HepG2 (cell line): ENCODE measurements around the gene WWTR1. TPM values are rescaled to one million over a fixed set of nuclear protein-coding genes. Genes with fewer than 3 reads are reported as not detected.

Source experiments
- BCL6 ChIP-seq: IDR thresholded peaks from 2 replicates; pipeline ENCODE4 v1.6.1; 2016; ENCODE audit warnings: missing genetic modification reagents, missing compliant biosample characterization
- CENPT ChIP-seq: sonication (generic); formaldehyde crosslinking; IDR thresholded peaks from 2 replicates; pipeline ENCODE4 v1.8.0; 2022; ENCODE audit warnings: low read depth, mild to moderate bottlenecking, moderate library complexity, missing genetic modification reagents
- FOXA1 ChIP-seq, 2 experiments: fragments of 450-650 bp in 1 of 2; sonication (generic) in 1 of 2; formaldehyde crosslinking in 1 of 2; IDR thresholded peaks; 2 replicates each; pipeline versions ENCODE4 v1.4.0 to v1.6.1; 2016 to 2020; ENCODE audit warnings: missing genetic modification reagents in 1 of 2
- GABPB1 ChIP-seq: IDR thresholded peaks from 2 replicates; pipeline ENCODE4 v1.6.1; 2016; ENCODE audit warnings: mild to moderate bottlenecking, missing genetic modification reagents, moderate library complexity, missing compliant biosample characterization
- KLF6 ChIP-seq: IDR thresholded peaks from 2 replicates; pipeline ENCODE4 v1.8.0; 2016; ENCODE audit warnings: missing biosample characterization, missing genetic modification reagents
- MTF2 ChIP-seq: sonication (generic); formaldehyde crosslinking; IDR thresholded peaks from 2 replicates; pipeline ENCODE4 v1.5.0; 2020; ENCODE audit warnings: missing genetic modification reagents, borderline replicate concordance
- MXI1 ChIP-seq: IDR thresholded peaks from 3 replicates; pipeline ENCODE4 v1.6.1; 2012; ENCODE audit warnings: low read depth, low read length, inconsistent platforms, borderline replicate concordance
- NFE2L1 ChIP-seq: sonication (generic); formaldehyde crosslinking; IDR thresholded peaks from 2 replicates; pipeline ENCODE4 v1.4.0; 2020; ENCODE audit warnings: missing genetic modification reagents, mild to moderate bottlenecking, borderline replicate concordance
- POLR2AphosphoS5 ChIP-seq: IDR thresholded peaks from 2 replicates; pipeline ENCODE4 v1.6.1; 2012; ENCODE audit warnings: low read depth, low read length
- RNF2 ChIP-seq: fragments of 450-650 bp; conservative IDR thresholded peaks from 2 replicates; pipeline ENCODE4 v1.6.1; 2016; ENCODE audit warnings: low read depth
- RXRA ChIP-seq: sonication (generic); formaldehyde crosslinking; IDR thresholded peaks from 2 replicates; pipeline ENCODE4 v1.5.1; 2020; ENCODE audit warnings: missing genetic modification reagents
- SALL1 ChIP-seq: sonication (generic); formaldehyde crosslinking; IDR thresholded peaks from 2 replicates; pipeline ENCODE4 v1.8.0; 2022; ENCODE audit warnings: mild to moderate bottlenecking, missing genetic modification reagents
- SMARCE1 ChIP-seq: fragments of 450-650 bp; IDR thresholded peaks from 2 replicates; pipeline ENCODE4 v1.6.1; 2017; ENCODE audit warnings: borderline replicate concordance
- TCF7 ChIP-seq: sonication (generic); IDR thresholded peaks from 2 replicates; pipeline ENCODE4 v1.6.1; 2016; ENCODE audit warnings: antibody characterized with exemption, low read depth
- TGIF2 ChIP-seq: IDR thresholded peaks from 2 replicates; pipeline ENCODE4 v1.6.1; 2016; ENCODE audit warnings: control low read depth, missing compliant biosample characterization
- TMF1 ChIP-seq: sonication (generic); formaldehyde crosslinking; IDR thresholded peaks from 2 replicates; pipeline ENCODE4 v1.8.1; 2022; ENCODE audit warnings: low read depth, missing genetic modification reagents
- ZBTB20 ChIP-seq: sonication (generic); formaldehyde crosslinking; IDR thresholded peaks from 2 replicates; pipeline ENCODE4 v1.8.1; 2023; ENCODE audit warnings: missing genetic modification reagents, low read depth, mild to moderate bottlenecking, borderline replicate concordance
- ZMAT3 ChIP-seq: sonication (generic); formaldehyde crosslinking; conservative IDR thresholded peaks from 2 replicates; pipeline ENCODE4 v1.7.0; 2021; ENCODE audit warnings: missing genetic modification reagents
- ZNF343 ChIP-seq: sonication (generic); formaldehyde crosslinking; IDR thresholded peaks from 2 replicates; pipeline ENCODE4 v1.4.0; 2020; ENCODE audit warnings: mild to moderate bottlenecking, missing genetic modification reagents
- ZNF598 ChIP-seq: sonication (generic); formaldehyde crosslinking; IDR thresholded peaks from 2 replicates; pipeline ENCODE4 v1.5.1; 2020; ENCODE audit warnings: mild to moderate bottlenecking, missing genetic modification reagents, borderline replicate concordance
- ZNF678 ChIP-seq: sonication (generic); formaldehyde crosslinking; IDR thresholded peaks from 2 replicates; pipeline ENCODE4 v1.4.0; 2020; ENCODE audit warnings: mild to moderate bottlenecking, missing genetic modification reagents
- polyA plus RNA-seq, 8 experiments: library from polyadenylated mRNA; depleted of rRNA in 3 of 8; stranded (reverse) in 7 of 8; unstranded in 1 of 8; fragments of >200 nt; fragmentation: Illumina TruSeq in 4 of 8; extraction: Trizol in 4 of 8; gene quantifications; 2 replicates each; pipeline versions ENCODE4 v1.2.1 to v1.2.3, GENCODE V29; 2011 to 2016; ENCODE audit warnings: low read depth in 4 of 8, missing spikeins in 1 of 8, mixed read lengths in 1 of 8; ENCODE audit not compliant: insufficient read depth in 1 of 8
- total RNA-seq, 5 experiments: library from RNA; depleted of rRNA; stranded (reverse); fragments of >200 nt; fragmentation: Illumina TruSeq; extraction: Trizol; gene quantifications; 2 replicates each; pipeline ENCODE4 v1.2.3, GENCODE V29; 2016; ENCODE audit warnings: low read depth in 1 of 5
- TF ChIP-seq, protein P1 (sequence below): IDR thresholded peaks from 2 replicates; pipeline ENCODE4 v1.6.1; 2016; ENCODE audit warnings: missing genetic modification reagents, missing compliant biosample characterization
- TF ChIP-seq, protein P2 (sequence below): IDR thresholded peaks from 2 replicates; pipeline ENCODE4 v1.6.1; 2012; ENCODE audit warnings: inconsistent platforms
- TF ChIP-seq, protein P3 (sequence below): sonication (generic); formaldehyde crosslinking; IDR thresholded peaks from 2 replicates; pipeline ENCODE4 v1.5.1; 2020; ENCODE audit warnings: missing genetic modification reagents, mild to moderate bottlenecking, borderline replicate concordance
- TF ChIP-seq, protein P4 (sequence below): sonication (generic); formaldehyde crosslinking; IDR thresholded peaks from 2 replicates; pipeline ENCODE4 v1.5.1; 2020; ENCODE audit warnings: missing genetic modification reagents, mild to moderate bottlenecking, borderline replicate concordance
- TF ChIP-seq, protein P5 (sequence below): sonication (generic); formaldehyde crosslinking; IDR thresholded peaks from 2 replicates; pipeline ENCODE4 v1.5.0; 2020; ENCODE audit warnings: mild to moderate bottlenecking, missing genetic modification reagents

Gene WWTR1
- total and polyA plus RNA-seq, 2 of the 13 experiments (the other 11 are each of a cell fraction or from before 2014, with no cell fraction given), result 19.7 to 139 TPM

DNA sequence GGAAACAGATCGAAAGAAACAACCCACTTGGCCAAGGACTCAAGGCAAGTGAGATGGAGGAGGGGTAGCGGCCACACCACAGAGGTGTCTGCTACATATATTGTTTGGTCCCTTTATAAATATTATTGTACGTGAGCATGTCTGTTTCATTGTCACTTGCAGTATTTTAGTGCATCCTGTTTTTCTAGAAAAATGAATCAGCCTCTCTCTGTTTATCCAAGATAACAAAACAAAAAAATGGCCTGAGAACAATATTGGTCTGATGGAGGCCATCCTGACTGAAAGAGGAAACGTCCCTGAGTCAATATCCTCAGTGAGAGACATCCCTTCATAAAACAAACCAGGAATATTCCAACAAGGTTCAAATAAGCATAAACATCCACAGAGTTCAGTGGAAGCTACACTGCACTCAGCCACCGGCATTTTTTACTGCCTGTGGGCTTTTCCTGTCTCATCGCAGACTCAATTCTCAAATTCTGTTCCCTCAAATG, 42.0 kb downstream of the WWTR1 start (continued):
- TF ChIP-seq TCF7 (0 out of 2 replicates have a peak, but pooled peaks have one; percentile 32), POLR2AphosphoS5 (no peak), ZMAT3 (CRISPR knock-in tag) (no peak), MTF2 (CRISPR knock-in tag) (no peak), BCL6 (CRISPR knock-in tag) (no peak), TGIF2 (CRISPR knock-in tag) (no peak), ZNF598 (CRISPR knock-in tag) (no peak), RNF2 (no peak), ZNF343 (CRISPR knock-in tag) (no peak), ZNF678 (CRISPR knock-in tag) (no peak), CENPT (no peak), RXRA (no peak), SMARCE1 (no peak), MXI1 (no peak), KLF6 (CRISPR knock-in tag) (no peak), SALL1 (CRISPR knock-in tag) (peak; percentile 13; the same call in 1 of the 2 replicates), TMF1 (no peak), GABPB1 (CRISPR knock-in tag) (no peak), ZBTB20 (CRISPR knock-in tag) (no peak), NFE2L1 (CRISPR knock-in tag) (no peak), FOXA1 (IDR thresholded peaks at IDR 0.05) (no peak), FOXA1 (CRISPR knock-in tag; IDR thresholded peaks at IDR 0.05) (0 out of 2 replicates have a peak, but pooled peaks have one; percentile 23)
- TF ChIP-seq, protein P1, sequence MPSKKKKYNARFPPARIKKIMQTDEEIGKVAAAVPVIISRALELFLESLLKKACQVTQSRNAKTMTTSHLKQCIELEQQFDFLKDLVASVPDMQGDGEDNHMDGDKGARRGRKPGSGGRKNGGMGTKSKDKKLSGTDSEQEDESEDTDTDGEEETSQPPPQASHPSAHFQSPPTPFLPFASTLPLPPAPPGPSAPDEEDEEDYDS (CRISPR knock-in tag), result peak; percentile 17; the same call in 1 of the 2 replicates
- TF ChIP-seq, protein P2, sequence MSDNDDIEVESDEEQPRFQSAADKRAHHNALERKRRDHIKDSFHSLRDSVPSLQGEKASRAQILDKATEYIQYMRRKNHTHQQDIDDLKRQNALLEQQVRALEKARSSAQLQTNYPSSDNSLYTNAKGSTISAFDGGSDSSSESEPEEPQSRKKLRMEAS, result no peak
- TF ChIP-seq, protein P3, sequence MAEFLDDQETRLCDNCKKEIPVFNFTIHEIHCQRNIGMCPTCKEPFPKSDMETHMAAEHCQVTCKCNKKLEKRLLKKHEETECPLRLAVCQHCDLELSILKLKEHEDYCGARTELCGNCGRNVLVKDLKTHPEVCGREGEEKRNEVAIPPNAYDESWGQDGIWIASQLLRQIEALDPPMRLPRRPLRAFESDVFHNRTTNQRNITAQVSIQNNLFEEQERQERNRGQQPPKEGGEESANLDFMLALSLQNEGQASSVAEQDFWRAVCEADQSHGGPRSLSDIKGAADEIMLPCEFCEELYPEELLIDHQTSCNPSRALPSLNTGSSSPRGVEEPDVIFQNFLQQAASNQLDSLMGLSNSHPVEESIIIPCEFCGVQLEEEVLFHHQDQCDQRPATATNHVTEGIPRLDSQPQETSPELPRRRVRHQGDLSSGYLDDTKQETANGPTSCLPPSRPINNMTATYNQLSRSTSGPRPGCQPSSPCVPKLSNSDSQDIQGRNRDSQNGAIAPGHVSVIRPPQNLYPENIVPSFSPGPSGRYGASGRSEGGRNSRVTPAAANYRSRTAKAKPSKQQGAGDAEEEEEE (CRISPR knock-in tag), result no peak
- TF ChIP-seq, protein P4, sequence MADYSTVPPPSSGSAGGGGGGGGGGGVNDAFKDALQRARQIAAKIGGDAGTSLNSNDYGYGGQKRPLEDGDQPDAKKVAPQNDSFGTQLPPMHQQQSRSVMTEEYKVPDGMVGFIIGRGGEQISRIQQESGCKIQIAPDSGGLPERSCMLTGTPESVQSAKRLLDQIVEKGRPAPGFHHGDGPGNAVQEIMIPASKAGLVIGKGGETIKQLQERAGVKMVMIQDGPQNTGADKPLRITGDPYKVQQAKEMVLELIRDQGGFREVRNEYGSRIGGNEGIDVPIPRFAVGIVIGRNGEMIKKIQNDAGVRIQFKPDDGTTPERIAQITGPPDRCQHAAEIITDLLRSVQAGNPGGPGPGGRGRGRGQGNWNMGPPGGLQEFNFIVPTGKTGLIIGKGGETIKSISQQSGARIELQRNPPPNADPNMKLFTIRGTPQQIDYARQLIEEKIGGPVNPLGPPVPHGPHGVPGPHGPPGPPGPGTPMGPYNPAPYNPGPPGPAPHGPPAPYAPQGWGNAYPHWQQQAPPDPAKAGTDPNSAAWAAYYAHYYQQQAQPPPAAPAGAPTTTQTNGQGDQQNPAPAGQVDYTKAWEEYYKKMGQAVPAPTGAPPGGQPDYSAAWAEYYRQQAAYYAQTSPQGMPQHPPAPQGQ (CRISPR knock-in tag), result no peak
- TF ChIP-seq, protein P5, sequence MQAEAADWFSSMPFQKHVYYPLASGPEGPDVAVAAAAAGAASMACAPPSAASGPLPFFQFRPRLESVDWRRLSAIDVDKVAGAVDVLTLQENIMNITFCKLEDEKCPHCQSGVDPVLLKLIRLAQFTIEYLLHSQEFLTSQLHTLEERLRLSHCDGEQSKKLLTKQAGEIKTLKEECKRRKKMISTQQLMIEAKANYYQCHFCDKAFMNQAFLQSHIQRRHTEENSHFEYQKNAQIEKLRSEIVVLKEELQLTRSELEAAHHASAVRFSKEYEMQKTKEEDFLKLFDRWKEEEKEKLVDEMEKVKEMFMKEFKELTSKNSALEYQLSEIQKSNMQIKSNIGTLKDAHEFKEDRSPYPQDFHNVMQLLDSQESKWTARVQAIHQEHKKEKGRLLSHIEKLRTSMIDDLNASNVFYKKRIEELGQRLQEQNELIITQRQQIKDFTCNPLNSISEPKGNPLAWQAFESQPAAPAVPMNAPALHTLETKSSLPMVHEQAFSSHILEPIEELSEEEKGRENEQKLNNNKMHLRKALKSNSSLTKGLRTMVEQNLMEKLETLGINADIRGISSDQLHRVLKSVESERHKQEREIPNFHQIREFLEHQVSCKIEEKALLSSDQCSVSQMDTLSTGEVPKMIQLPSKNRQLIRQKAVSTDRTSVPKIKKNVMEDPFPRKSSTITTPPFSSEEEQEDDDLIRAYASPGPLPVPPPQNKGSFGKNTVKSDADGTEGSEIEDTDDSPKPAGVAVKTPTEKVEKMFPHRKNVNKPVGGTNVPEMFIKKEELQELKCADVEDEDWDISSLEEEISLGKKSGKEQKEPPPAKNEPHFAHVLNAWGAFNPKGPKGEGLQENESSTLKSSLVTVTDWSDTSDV (CRISPR knock-in tag), result no peak
